H1 (cell line): ENCODE results near the gene SIGLEC7. TPM values are rescaled to one million over a fixed set of nuclear protein-coding genes. Genes with fewer than 3 reads are reported as not detected.

Experiments used
- CTCF ChIA-PET: fragments of 300-600 bp; sonication (Branson Sonifier 250); formaldehyde crosslinking; loops from one replicate; lab custom pipeline; 2021; ENCODE audit not compliant: partially characterized antibody; lab: Charles Lee
- POLR2A ChIA-PET: fragments of 300-600 bp; sonication (Branson Sonifier 250); formaldehyde crosslinking; loops from one replicate; lab custom pipeline; 2021; ENCODE audit warnings: inconsistent platforms; ENCODE audit not compliant: partially characterized antibody; lab: Charles Lee
- DNase-seq, 2 experiments: peaks; one replicate each; pipeline versions ENCODE4 v3.0.0 to v3.0.0-alpha.2; 2010 to 2022; ENCODE audit warnings: low spot score in 2 of 2, low read depth in 1 of 2, mixed read lengths in 1 of 2
- FAIRE-seq: peaks from 2 replicates; lab custom pipeline; 2011; peaks lifted over from hg19 to GRCh38; lab: Jason Lieb, UNC
- H2AFZ ChIP-seq: 2 replicates; pipeline ENCODE4 v1.8.1; 2012; ENCODE audit warnings: low read length, inconsistent platforms
- H2AK5ac ChIP-seq: 2 replicates; pipeline ENCODE4 v1.6.1; 2013; ENCODE audit warnings: low read depth, low read length
- H2BK120ac ChIP-seq: replicated peaks from 2 replicates; pipeline ENCODE3; 2013; ENCODE audit warnings: low read depth, low read length, inconsistent platforms
- H2BK12ac ChIP-seq: 2 replicates; pipeline ENCODE4 v1.6.1; 2013; ENCODE audit warnings: low read depth, low read length
- H2BK15ac ChIP-seq: 2 replicates; pipeline ENCODE4 v1.6.1; 2013; ENCODE audit warnings: low read length
- H2BK20ac ChIP-seq: 2 replicates; pipeline ENCODE4 v1.6.1; 2013; ENCODE audit warnings: low read length
- H2BK5ac ChIP-seq: 2 replicates; pipeline ENCODE4 v1.6.1; 2013; ENCODE audit warnings: low read depth, low read length
- H3K14ac ChIP-seq: 2 replicates; pipeline ENCODE4 v1.6.1; 2013; ENCODE audit warnings: inconsistent platforms; ENCODE audit not compliant: insufficient read length
- H3K18ac ChIP-seq: 2 replicates; pipeline ENCODE4 v1.6.1; 2013; ENCODE audit warnings: low read length; ENCODE audit errors: extremely low read depth
- H3K23ac ChIP-seq: 2 replicates; pipeline ENCODE4 v1.6.1; 2013; ENCODE audit warnings: inconsistent platforms; ENCODE audit not compliant: insufficient read length
- H3K23me2 ChIP-seq: 2 replicates; pipeline ENCODE4 v1.6.1; 2013; ENCODE audit warnings: low read depth, low read length
- H3K27ac ChIP-seq: 2 replicates; pipeline ENCODE4 v1.6.1; 2011; ENCODE audit warnings: low read depth, low read length, inconsistent platforms
- H3K27me3 ChIP-seq, 4 experiments: replicated peaks in 1 of 4; 1 replicate in 1 of 4; 2 replicates in 3 of 4; pipeline versions ENCODE4 v1.6.1 to v1.8.1; 2011 to 2013; ENCODE audit warnings: low read length in 3 of 4, mild to moderate bottlenecking in 3 of 4, inconsistent platforms in 2 of 4, mixed read lengths in 2 of 4, moderate library complexity in 1 of 4; ENCODE audit not compliant: control insufficient read depth in 3 of 4, insufficient read depth in 3 of 4; ENCODE audit errors: extremely low read depth in 1 of 4
- H3K36me3 ChIP-seq, 4 experiments: 2 replicates each; pipeline versions ENCODE4 v1.6.1 to v1.8.1; 2011 to 2013; ENCODE audit warnings: mild to moderate bottlenecking in 4 of 4, low read length in 3 of 4, moderate library complexity in 2 of 4, control low read depth in 1 of 4, inconsistent platforms in 1 of 4; ENCODE audit not compliant: insufficient read depth in 4 of 4, control insufficient read depth in 2 of 4
- H3K4ac ChIP-seq: replicated peaks from 2 replicates; pipeline ENCODE3; 2013; ENCODE audit warnings: low read length, low read depth, mixed read lengths, inconsistent platforms; ENCODE audit not compliant: insufficient read length
- H3K4me1 ChIP-seq, 4 experiments: replicated peaks in 1 of 4; 1 replicate in 1 of 4; 2 replicates in 3 of 4; pipeline versions ENCODE4 v1.6.1 to v1.8.1; 2011 to 2013; ENCODE audit warnings: low read length in 3 of 4, inconsistent platforms in 2 of 4, mixed read lengths in 1 of 4; ENCODE audit not compliant: insufficient read depth in 4 of 4, control insufficient read depth in 3 of 4
- H3K4me2 ChIP-seq, 2 experiments: 2 replicates each; pipeline versions ENCODE4 v1.6.1 to v1.8.1; 2011 to 2013; ENCODE audit warnings: low read depth in 2 of 2, low read length in 2 of 2, control low read depth in 1 of 2, inconsistent platforms in 1 of 2, mild to moderate bottlenecking in 1 of 2; ENCODE audit not compliant: insufficient read depth in 1 of 2
- H3K4me3 ChIP-seq, 4 experiments: fragments of 200-600, 300-600 bp in 1 of 4; sonication (generic), shearing (Covaris generic), sonication (Bioruptor Twin) in 1 of 4; 2 replicates each; pipeline versions ENCODE4 v1.5.1 to v1.8.1; 2011 to 2016; ENCODE audit warnings: low read length in 4 of 4, low read depth in 3 of 4, control low read depth in 2 of 4, inconsistent platforms in 2 of 4, mild to moderate bottlenecking in 2 of 4, mixed read lengths in 1 of 4, moderate library complexity in 1 of 4; ENCODE audit not compliant: insufficient read depth in 2 of 4; ENCODE audit errors: extremely low read depth in 1 of 4
- H3K56ac ChIP-seq: replicated peaks from 2 replicates; pipeline ENCODE3; 2013; ENCODE audit warnings: low read depth, mild to moderate bottlenecking, mixed read lengths, low read length, inconsistent platforms; ENCODE audit not compliant: insufficient read length
- H3K79me1 ChIP-seq: 2 replicates; pipeline ENCODE4 v1.6.1; 2013; ENCODE audit warnings: low read depth, low read length, control low read depth
- H3K79me2 ChIP-seq, 2 experiments: 2 replicates each; pipeline versions ENCODE4 v1.6.1 to v1.8.1; 2012 to 2013; ENCODE audit warnings: low read length in 2 of 2, mild to moderate bottlenecking in 2 of 2, inconsistent platforms in 1 of 2; ENCODE audit not compliant: insufficient read depth in 2 of 2, control insufficient read depth in 1 of 2
- H3K9ac ChIP-seq, 4 experiments: replicated peaks in 1 of 4; 1 replicate in 1 of 4; 2 replicates in 3 of 4; pipeline versions ENCODE4 v1.6.1 to v1.8.1; 2011 to 2013; ENCODE audit warnings: low read depth in 3 of 4, low read length in 3 of 4, control low read depth in 2 of 4, mild to moderate bottlenecking in 2 of 4, moderate library complexity in 2 of 4, inconsistent platforms in 1 of 4; ENCODE audit errors: extremely low read depth in 1 of 4
- H3K9me3 ChIP-seq, 2 experiments: 2 replicates each; pipeline versions ENCODE4 v1.6.1 to v1.8.1; 2012 to 2013; ENCODE audit warnings: mild to moderate bottlenecking in 2 of 2, moderate library complexity in 2 of 2, control low read depth in 1 of 2, inconsistent platforms in 1 of 2, low read depth in 1 of 2, low read length in 1 of 2, mixed read lengths in 1 of 2; ENCODE audit not compliant: insufficient read depth in 2 of 2
- H4K20me1 ChIP-seq, 2 experiments: replicated peaks in 1 of 2; 2 replicates each; pipeline versions ENCODE3 to v1.8.1; 2011 to 2013; ENCODE audit warnings: inconsistent platforms in 2 of 2, low read length in 2 of 2, mild to moderate bottlenecking in 1 of 2; ENCODE audit not compliant: insufficient read depth in 2 of 2, control insufficient read depth in 1 of 2
- H4K5ac ChIP-seq: 2 replicates; pipeline ENCODE4 v1.6.1; 2013; ENCODE audit warnings: low read length, low read depth, mixed read lengths, inconsistent platforms; ENCODE audit not compliant: insufficient read length
- H4K8ac ChIP-seq: 2 replicates; pipeline ENCODE4 v1.8.0; 2013; ENCODE audit warnings: mild to moderate bottlenecking, moderate library complexity, low read length, inconsistent platforms; ENCODE audit not compliant: insufficient read depth; ENCODE audit errors: extremely low read depth
- H4K91ac ChIP-seq: replicated peaks from 2 replicates; pipeline ENCODE3; 2013; ENCODE audit warnings: low read length, mixed read lengths, inconsistent platforms; ENCODE audit not compliant: insufficient read length
- BRCA1 ChIP-seq: IDR thresholded peaks from 2 replicates; pipeline ENCODE4 v1.6.1; 2012; ENCODE audit warnings: low read depth, low read length, improper control_type of control experiment
- CHD1 ChIP-seq: IDR thresholded peaks from 2 replicates; pipeline ENCODE4 v1.6.1; 2012; ENCODE audit warnings: low read depth, low read length, improper control_type of control experiment
- EP300 ChIP-seq, 2 experiments: IDR thresholded peaks; 1 replicate in 1 of 2; 2 replicates in 1 of 2; pipeline ENCODE4 v1.6.1; 2011 to 2012; ENCODE audit warnings: low read depth in 2 of 2, low read length in 2 of 2, mild to moderate bottlenecking in 2 of 2, borderline replicate concordance in 1 of 2, inconsistent platforms in 1 of 2, moderate library complexity in 1 of 2
- POLR2A ChIP-seq, 2 experiments: IDR thresholded peaks; 1 replicate in 1 of 2; 2 replicates in 1 of 2; pipeline ENCODE4 v1.6.1; 2011; ENCODE audit warnings: low read depth in 2 of 2, low read length in 2 of 2, mild to moderate bottlenecking in 2 of 2; ENCODE audit errors: control extremely low read depth in 1 of 2
- RNF2 ChIP-seq: fragments of 200-900, 300-1000 bp; sonication (generic); IDR thresholded peaks from 2 replicates; pipeline ENCODE4 v1.7.1; 2016; ENCODE audit warnings: borderline replicate concordance, low read depth, mild to moderate bottlenecking, antibody characterized with exemption, low read length; ENCODE audit not compliant: poor library complexity, severe bottlenecking; ENCODE audit errors: missing control alignments
- SIRT6 ChIP-seq: IDR thresholded peaks from one replicate; pipeline ENCODE4 v1.7.1; 2012; ENCODE audit warnings: low read length, inconsistent platforms
- TBP ChIP-seq: IDR thresholded peaks from 2 replicates; pipeline ENCODE4 v1.6.1; 2011; ENCODE audit warnings: low read depth, low read length, improper control_type of control experiment
- TCF12 ChIP-seq: IDR thresholded peaks from 2 replicates; pipeline ENCODE4 v1.6.1; 2011; ENCODE audit warnings: low read depth, mild to moderate bottlenecking, low read length
- TEAD4 ChIP-seq: IDR thresholded peaks from 2 replicates; pipeline ENCODE4 v1.6.1; 2012; ENCODE audit warnings: low read depth, low read length, inconsistent platforms, mixed read lengths
- WGBS, 2 experiments: shearing (Covaris generic) in 1 of 2; methylation state at CpG; one replicate each; pipeline versions ENCODE4 v1.1.6 to v1.1.7; 2013 to 2015; ENCODE audit warnings: low lambda C conversion rate in 2 of 2, mixed read lengths in 2 of 2, inconsistent platforms in 1 of 2, low coverage in 1 of 2, missing lambda C conversion rate in 1 of 2; ENCODE audit not compliant: insufficient replicate concordance in 2 of 2, insufficient coverage in 1 of 2, insufficient read length in 1 of 2; ENCODE audit errors: extremely low coverage in 1 of 2, missing lambda C conversion rate in 1 of 2; 5-methylcytosine and 5-hydroxymethylcytosine counted together
- polyA plus RNA-seq, 7 experiments: library from polyadenylated mRNA; depleted of rRNA in 3 of 7; stranded (reverse) in 5 of 7; unstranded in 2 of 7; fragments of >200 nt in 5 of 7; fragments of 200-250 nt in 2 of 7; gene quantifications; 1 replicate in 5 of 7; 2 replicates in 1 of 7; 4 replicates in 1 of 7; pipeline versions ENCODE4 v1.2.1 to v1.2.3, GENCODE V29; 2011 to 2013; ENCODE audit warnings: missing spikeins in 2 of 7, mixed read lengths in 2 of 7
- total RNA-seq: library from RNA; stranded (reverse); fragmentation: NEBNext Ultra II Directional; extraction: Animal tissue kit (Norgen Biotek cat#: 25700); gene quantifications from 2 replicates; pipeline ENCODE4 v1.2.1, GENCODE V29; 2021
- TF ChIP-seq, protein P1 (sequence below): IDR thresholded peaks from 2 replicates; pipeline ENCODE4 v1.6.1; 2012; ENCODE audit warnings: low read length, inconsistent platforms
- TF ChIP-seq, protein P2 (sequence below): IDR thresholded peaks from 2 replicates; pipeline ENCODE4 v1.6.1; 2011; ENCODE audit warnings: low read length, improper control_type of control experiment

SIGLEC7 gene
- total and polyA plus RNA-seq, 2 of the 8 experiments (the other 6 are each of a cell fraction or from before 2014, with no cell fraction given), result not detected

DNA sequence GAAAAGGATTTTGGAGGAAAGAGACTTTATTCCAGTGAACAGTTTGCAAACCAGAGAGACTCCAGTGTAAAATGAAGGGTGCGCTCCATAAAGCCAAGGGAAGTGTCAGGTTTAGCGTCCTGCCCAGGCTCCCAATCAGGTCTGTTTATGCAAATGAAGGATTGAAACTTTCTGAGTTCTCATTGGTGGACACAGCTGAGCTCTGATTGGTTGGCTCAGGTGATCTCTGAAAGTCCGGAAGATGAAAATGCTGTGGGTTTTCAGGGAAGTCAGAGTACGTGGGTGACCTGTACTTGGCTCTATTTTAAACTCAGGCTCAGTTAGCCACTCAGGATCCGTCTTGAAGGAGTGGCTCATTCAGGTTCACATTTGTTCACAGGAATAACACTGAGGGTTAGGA is 54.1 kb downstream of the SIGLEC7 start:
- H3K56ac ChIP-seq, result no peak overlapping the region
- 78% methylated on average over 5 of the region's 5 CpGs; no CpG with 5 or more reads in 1 of the 2 experiments for WGBS, 2 experiments
- no peak overlapping the region for H3K23ac ChIP-seq
- TF ChIP-seq SIRT6, result no peak
- no peak for TF ChIP-seq EP300 (IDR thresholded peaks at IDR 0.05; ENCODE audit: borderline replicate concordance in 1 of 2, low read depth in 2 of 2, low read length in 2 of 2)
- TF ChIP-seq, protein P1, sequence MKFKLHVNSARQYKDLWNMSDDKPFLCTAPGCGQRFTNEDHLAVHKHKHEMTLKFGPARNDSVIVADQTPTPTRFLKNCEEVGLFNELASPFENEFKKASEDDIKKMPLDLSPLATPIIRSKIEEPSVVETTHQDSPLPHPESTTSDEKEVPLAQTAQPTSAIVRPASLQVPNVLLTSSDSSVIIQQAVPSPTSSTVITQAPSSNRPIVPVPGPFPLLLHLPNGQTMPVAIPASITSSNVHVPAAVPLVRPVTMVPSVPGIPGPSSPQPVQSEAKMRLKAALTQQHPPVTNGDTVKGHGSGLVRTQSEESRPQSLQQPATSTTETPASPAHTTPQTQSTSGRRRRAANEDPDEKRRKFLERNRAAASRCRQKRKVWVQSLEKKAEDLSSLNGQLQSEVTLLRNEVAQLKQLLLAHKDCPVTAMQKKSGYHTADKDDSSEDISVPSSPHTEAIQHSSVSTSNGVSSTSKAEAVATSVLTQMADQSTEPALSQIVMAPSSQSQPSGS, result no peak
- TF ChIP-seq CHD1, result no peak
- TF ChIP-seq POLR2A (IDR thresholded peaks at IDR 0.05; ENCODE audit: control extremely low read depth in 1 of 2, low read depth in 2 of 2, low read length in 2 of 2), result no peak
- no peak for TF ChIP-seq TCF12
- no peak for TF ChIP-seq TEAD4
- TF ChIP-seq BRCA1, result no peak
- TF ChIP-seq TBP, result no peak
- TF ChIP-seq RNF2, result no peak
- TF ChIP-seq, protein P2, sequence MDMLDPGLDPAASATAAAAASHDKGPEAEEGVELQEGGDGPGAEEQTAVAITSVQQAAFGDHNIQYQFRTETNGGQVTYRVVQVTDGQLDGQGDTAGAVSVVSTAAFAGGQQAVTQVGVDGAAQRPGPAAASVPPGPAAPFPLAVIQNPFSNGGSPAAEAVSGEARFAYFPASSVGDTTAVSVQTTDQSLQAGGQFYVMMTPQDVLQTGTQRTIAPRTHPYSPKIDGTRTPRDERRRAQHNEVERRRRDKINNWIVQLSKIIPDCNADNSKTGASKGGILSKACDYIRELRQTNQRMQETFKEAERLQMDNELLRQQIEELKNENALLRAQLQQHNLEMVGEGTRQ, result no peak

More for the DNA sequence above, 54.1 kb downstream of the SIGLEC7 start:
- no peak for DNase-seq
- H3K4ac ChIP-seq, result no peak overlapping the region
- no peak overlapping the region for H2BK15ac ChIP-seq
- no peak overlapping the region for H2BK12ac ChIP-seq
- H3K4me3 ChIP-seq, result no peak overlapping the region
- H4K20me1 ChIP-seq, result no peaks in the 10 kb centered on the region
- H4K5ac ChIP-seq, result no peak overlapping the region
- no peak overlapping the region for H3K18ac ChIP-seq
- H3K23me2 ChIP-seq, result no peaks in the 10 kb centered on the region
- H3K4me2 ChIP-seq, result no peak overlapping the region
- ChIA-PET CTCF (no interaction called here), POLR2A (no interaction called here)
- H4K8ac ChIP-seq, result no peak overlapping the region
- FAIRE-seq, result no peak
- H2AK5ac ChIP-seq, result no peak overlapping the region
- H2BK20ac ChIP-seq, result no peak overlapping the region
- H2BK5ac ChIP-seq, result no peak overlapping the region
- H3K27me3 ChIP-seq, result no peaks in the 10 kb centered on the region
- H3K9ac ChIP-seq, result no peak overlapping the region
- H3K36me3 ChIP-seq, result no peaks in the 10 kb centered on the region
- peaks cover 2 to 3% of the 10 kb centered on the region in 2 experiments; a peak in 2 of 4 replicates for H3K9me3 ChIP-seq
- H3K79me1 ChIP-seq, result no peaks in the 10 kb centered on the region
- H3K79me2 ChIP-seq, result no peaks in the 10 kb centered on the region
- H3K14ac ChIP-seq, result no peak overlapping the region
- no peak overlapping the region for H4K91ac ChIP-seq
- no peak overlapping the region for H2AFZ ChIP-seq
- no peaks in the 10 kb centered on the region for H3K4me1 ChIP-seq
- H2BK120ac ChIP-seq, result no peak overlapping the region
- no peak overlapping the region for H3K27ac ChIP-seq
